B cell (primary cell): ENCODE measurements around the gene CXCL16.
"Not testable (repeated sequence)": the region's sequence is repeated elsewhere in the genome, so short reads cannot be mapped to it uniquely, and the experiment has no call there.

ENCODE experiments used
- CTCF ChIP-seq: fragments of 200-600 bp; IDR thresholded peaks from one replicate; pipeline ENCODE4 v1.8.0; 2022; ENCODE audit warnings: antibody characterized with exemption, mild to moderate bottlenecking
- EZH2 ChIP-seq: IDR thresholded peaks from 2 replicates; pipeline ENCODE4 v1.6.1; 2012; ENCODE audit warnings: borderline replicate concordance, low read depth, mild to moderate bottlenecking, moderate library complexity, low read length; ENCODE audit not compliant: insufficient read depth, poor library complexity, severe bottlenecking

GRCh38 chr17:4704574-4704907 is 35.2 kb downstream of the CXCL16 start:
- not testable (repeated sequence) for TF ChIP-seq CTCF, EZH2
